K562 (cell line): ENCODE measurements around the gene SELENOF. TPM values are rescaled to one million over a fixed set of nuclear protein-coding genes. Genes with fewer than 3 reads are reported as not detected.

ENCODE experiments used
- ATAC-seq: fragments of 200-7000 bp; cut with Tn5 transposase; 3 replicates; pipeline ENCODE4 v1.9.1; 2020; ENCODE audit warnings: moderate library complexity
- BruUV-seq: library from RNA; stranded (reverse); fragments of 400-500 nt; replicated peaks from 2 replicates; lab custom pipeline; 2021; lab: Mats Ljungman, UMichigan
- CTCF ChIA-PET: fragments of 300-600 bp; formaldehyde crosslinking; extraction: SDS; loops from one replicate; lab custom pipeline; 2021; ENCODE audit warnings: low intra/inter-chr PET ratio; lab: Yijun Ruan, JAX
- POLR2A ChIA-PET: fragments of 300-600, 350-650 bp; sonication (Branson Sonifier 250); formaldehyde crosslinking; extraction: SDS; loops from one replicate; lab custom pipeline; 2021; ENCODE audit warnings: antibody characterized with exemption, inconsistent platforms; lab: Yijun Ruan, JAX
- DNase-seq, 4 experiments: peaks; one replicate each; pipeline versions ENCODE4 v3.0.0 to v3.0.0-alpha.2; 2011 to 2018; ENCODE audit warnings: low spot score in 3 of 4, mixed read lengths in 3 of 4; ENCODE audit errors: extremely low read depth in 1 of 4
- FAIRE-seq: peaks from 2 replicates; lab custom pipeline; 2011; peaks lifted over from hg19 to GRCh38; lab: Jason Lieb, UNC
- H2AFZ ChIP-seq: 2 replicates; pipeline ENCODE4 v1.6.0; 2011; ENCODE audit warnings: low read depth, low read length, control low read depth, inconsistent platforms
- H3K27ac ChIP-seq: fragments of 200-600 bp; 3 replicates; pipeline ENCODE4 v1.8.0; 2011; ENCODE audit warnings: low read depth, mild to moderate bottlenecking, control low read depth, inconsistent platforms, low read length, moderate library complexity, mixed read lengths; ENCODE audit errors: extremely low read depth
- H3K27me3 ChIP-seq, 2 experiments: fragments of 300-600 bp in 1 of 2; 2 replicates in 1 of 2; 3 replicates in 1 of 2; pipeline versions ENCODE4 v1.6.0 to v1.8.0; 2011; ENCODE audit warnings: inconsistent platforms in 2 of 2, low read length in 2 of 2, mild to moderate bottlenecking in 1 of 2, mixed read lengths in 1 of 2, moderate library complexity in 1 of 2; ENCODE audit not compliant: control insufficient read depth in 2 of 2, insufficient read depth in 2 of 2
- H3K36me3 ChIP-seq: fragments of 300-600 bp; 3 replicates; pipeline ENCODE4 v1.8.0; 2011; ENCODE audit warnings: mild to moderate bottlenecking, low read length, inconsistent platforms; ENCODE audit not compliant: control insufficient read depth, insufficient read depth
- H3K4me1 ChIP-seq, 2 experiments: fragments of 200-600 bp in 1 of 2; replicated peaks in 1 of 2; 2 replicates in 1 of 2; 3 replicates in 1 of 2; pipeline versions ENCODE4 v1.5.1 to v1.8.0; 2011; ENCODE audit warnings: inconsistent platforms in 2 of 2, low read length in 2 of 2, mild to moderate bottlenecking in 1 of 2, mixed read lengths in 1 of 2, moderate library complexity in 1 of 2; ENCODE audit not compliant: control insufficient read depth in 2 of 2, insufficient read depth in 2 of 2
- H3K4me2 ChIP-seq: 2 replicates; pipeline ENCODE4 v1.6.1; 2011; ENCODE audit warnings: low read length, control low read depth, inconsistent platforms, mixed read lengths; ENCODE audit not compliant: insufficient read depth
- H3K4me3 ChIP-seq: fragments of 200-600 bp; sonication (generic), shearing (Covaris generic); 2 replicates; pipeline ENCODE4 v1.5.1; 2016; ENCODE audit warnings: control low read depth, inconsistent platforms
- H3K79me2 ChIP-seq: fragments of 200-600 bp; 3 replicates; pipeline ENCODE4 v1.8.0; 2011; ENCODE audit warnings: low read length, inconsistent platforms; ENCODE audit not compliant: control insufficient read depth, insufficient read depth
- H3K9ac ChIP-seq, 2 experiments: 2 replicates each; pipeline versions ENCODE4 v1.6.0 to v1.6.1; 2011; ENCODE audit warnings: low read depth in 2 of 2, low read length in 2 of 2, control low read depth in 1 of 2, inconsistent platforms in 1 of 2, mild to moderate bottlenecking in 1 of 2, mixed read lengths in 1 of 2; ENCODE audit not compliant: insufficient read depth in 1 of 2
- H3K9me1 ChIP-seq: one replicate; pipeline ENCODE4 v1.6.0; 2011; ENCODE audit warnings: inconsistent platforms, mild to moderate bottlenecking, low read length, moderate library complexity; ENCODE audit not compliant: control insufficient read depth, insufficient read depth
- H3K9me3 ChIP-seq: replicated peaks from 2 replicates; pipeline ENCODE4 v1.5.1; 2011; ENCODE audit warnings: low read depth, low read length, inconsistent platforms; ENCODE audit not compliant: control insufficient read depth, insufficient read depth
- H4K20me1 ChIP-seq: replicated peaks from 2 replicates; pipeline ENCODE4 v1.6.1; 2011; ENCODE audit warnings: low read length, inconsistent platforms, mixed read lengths; ENCODE audit not compliant: control insufficient read depth, insufficient read depth
- ARNT ChIP-seq, 2 experiments: fragments of 450-650 bp; IDR thresholded peaks; 2 replicates each; pipeline ENCODE4 v1.6.1; 2016; ENCODE audit warnings: mild to moderate bottlenecking in 1 of 2
- CCAR2 ChIP-seq: fragments of 200-400 bp; formaldehyde crosslinking; IDR thresholded peaks from 2 replicates; pipeline ENCODE4 v1.6.1; 2017; ENCODE audit warnings: mild to moderate bottlenecking, low read depth, low read length
- EP300 ChIP-seq: IDR thresholded peaks from 2 replicates; pipeline ENCODE4 v1.6.1; 2012; ENCODE audit warnings: low read length, improper control_type of control experiment
- PBX2 ChIP-seq, 2 experiments: IDR thresholded peaks in 1 of 2; conservative IDR thresholded peaks in 1 of 2; 2 replicates each; pipeline ENCODE4 v1.6.1; 2016; ENCODE audit warnings: low read depth in 2 of 2, mild to moderate bottlenecking in 1 of 2, missing compliant biosample characterization in 1 of 2, missing genetic modification characterization in 1 of 2, moderate library complexity in 1 of 2
- WGBS: fragments of 100-300 bp; shearing (Covaris generic); methylation state at CpG from one replicate; pipeline ENCODE4 v1.1.6; 2016; ENCODE audit warnings: low coverage, mixed read lengths; ENCODE audit not compliant: insufficient coverage; ENCODE audit errors: missing lambda C conversion rate; 5-methylcytosine and 5-hydroxymethylcytosine counted together
- in situ Hi-C: fragments of 300-500 bp; cut with MboI; formaldehyde crosslinking; loops from 4 replicates; pipeline ENCODE4 v1.15.0; 2018; ENCODE audit warnings: inconsistent platforms, mixed read lengths
- intact Hi-C: fragments of 100-400 bp; cut with micrococcal nuclease; formaldehyde crosslinking; loops from 2 replicates; pipeline ENCODE4 v1.14.2; 2022
- polyA plus RNA-seq, 8 experiments: library from polyadenylated mRNA; depleted of rRNA in 4 of 8; stranded (reverse) in 5 of 8; unstranded in 3 of 8; fragments of >200 nt; fragmentation: Nextera tagmentation in 2 of 8; fragmentation: Illumina TruSeq in 1 of 8; extraction: Ambion mirVana in 2 of 8; extraction: Trizol in 1 of 8; gene quantifications; 2 replicates each; pipeline versions ENCODE4 v1.2.1 to v1.2.3, GENCODE V29; 2011 to 2014; ENCODE audit warnings: inconsistent platforms in 1 of 8, missing spikeins in 1 of 8
- total RNA-seq, 7 experiments: library from RNA; depleted of rRNA in 6 of 7; stranded (reverse); fragments of >200 nt in 6 of 7; fragmentation: Illumina TruSeq in 2 of 7; extraction: Trizol in 2 of 7; gene quantifications; 2 replicates each; pipeline versions ENCODE4 v1.2.1 to v1.2.3, GENCODE V29; 2011 to 2021; ENCODE audit warnings: low replicate concordance in 1 of 7

The SELENOF gene
- total and polyA plus RNA-seq, 9 of the 15 experiments (the other 6 are each of a cell fraction or from before 2014, with no cell fraction given) = 115 to 394 (median 215) TPM

- CTCF ChIA-PET = interaction anchor here (0.5 kb wide), 1 partner anchor 66 kb away, joined by 4 read pairs; no protein-coding TSS in a partner anchor
- FAIRE-seq = no peak
Observed at GRCh38 chr1:86825319-86825718, 88.6 kb downstream of the SELENOF start.

More at GRCh38 chr1:86825319-86825718, 88.6 kb downstream of the SELENOF start:
- DNase-seq = no peak
- Histone ChIP-seq H3K4me2 (no peak overlapping the region), H2AFZ (no peak overlapping the region), H3K9me3 (no peaks in the 10 kb centered on the region), H3K4me1 (no peaks in the 10 kb centered on the region; a peak in 2 of 5 replicates), H3K27ac (no peak overlapping the region), H3K4me3 (no peak overlapping the region), H3K9ac (no peak overlapping the region), H3K9me1 (no peaks in the 10 kb centered on the region), H3K36me3 (no peaks in the 10 kb centered on the region), H3K27me3 (peaks cover 4 to 9% of the 10 kb centered on the region in 2 experiments; a peak in 3 of 5 replicates), H3K79me2 (no peaks in the 10 kb centered on the region), H4K20me1 (no peaks in the 10 kb centered on the region)
- POLR2A ChIA-PET = interaction anchor here (1.3 kb wide), 1 partner anchor 51 kb away, joined by 3 read pairs; no protein-coding TSS in a partner anchor
- BruUV-seq = no TSS peak
- intact Hi-C loops (no loop called here), in situ Hi-C loops (loop anchor here (5.0 kb wide), 1 partner anchor 262 kb away; no protein-coding TSS in a partner anchor)
- no peak for ATAC-seq
- WGBS = 0% methylated on average over 2 of the region's 2 CpGs
- TF ChIP-seq ARNT (IDR thresholded peaks at IDR 0.05) = no peak
- TF ChIP-seq EP300 = no peak
- TF ChIP-seq CCAR2 = no peak
- TF ChIP-seq PBX2 (CRISPR knock-in tag; IDR thresholded peaks at IDR 0.05; ENCODE audit: low read depth) = no peak
- TF ChIP-seq PBX2 (tag; conservative IDR thresholded peaks at IDR 0.05; ENCODE audit: low read depth) = peak; percentile 33; the same call in 1 of the 2 replicates
